ENCODE data around the gene SMC3.

DNA sequence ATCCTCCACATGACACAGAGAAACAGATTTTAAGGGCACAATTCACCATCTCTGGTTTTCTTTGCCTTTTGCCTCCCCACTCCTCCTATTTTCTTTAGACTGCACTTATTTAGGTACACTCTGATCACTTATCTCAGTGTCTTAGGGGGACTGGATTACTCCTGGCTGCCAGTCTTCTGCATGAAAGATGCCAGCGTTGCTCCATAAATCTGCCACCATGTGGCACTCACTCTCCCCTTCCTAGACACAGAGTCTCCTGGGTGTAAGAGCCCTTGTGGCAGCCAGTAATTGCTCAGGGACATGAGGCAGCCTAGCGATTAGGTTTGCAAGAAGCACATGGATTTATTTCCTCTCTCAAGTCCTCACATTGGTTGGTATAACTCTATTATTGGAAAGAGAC, 42.1 kb downstream of the SMC3 start:
- peak; percentile 50 for TF ChIP-seq RAD21 (IDR thresholded peaks at IDR 0.05; ENCODE audit: low read length)
- TF ChIP-seq, protein P1, sequence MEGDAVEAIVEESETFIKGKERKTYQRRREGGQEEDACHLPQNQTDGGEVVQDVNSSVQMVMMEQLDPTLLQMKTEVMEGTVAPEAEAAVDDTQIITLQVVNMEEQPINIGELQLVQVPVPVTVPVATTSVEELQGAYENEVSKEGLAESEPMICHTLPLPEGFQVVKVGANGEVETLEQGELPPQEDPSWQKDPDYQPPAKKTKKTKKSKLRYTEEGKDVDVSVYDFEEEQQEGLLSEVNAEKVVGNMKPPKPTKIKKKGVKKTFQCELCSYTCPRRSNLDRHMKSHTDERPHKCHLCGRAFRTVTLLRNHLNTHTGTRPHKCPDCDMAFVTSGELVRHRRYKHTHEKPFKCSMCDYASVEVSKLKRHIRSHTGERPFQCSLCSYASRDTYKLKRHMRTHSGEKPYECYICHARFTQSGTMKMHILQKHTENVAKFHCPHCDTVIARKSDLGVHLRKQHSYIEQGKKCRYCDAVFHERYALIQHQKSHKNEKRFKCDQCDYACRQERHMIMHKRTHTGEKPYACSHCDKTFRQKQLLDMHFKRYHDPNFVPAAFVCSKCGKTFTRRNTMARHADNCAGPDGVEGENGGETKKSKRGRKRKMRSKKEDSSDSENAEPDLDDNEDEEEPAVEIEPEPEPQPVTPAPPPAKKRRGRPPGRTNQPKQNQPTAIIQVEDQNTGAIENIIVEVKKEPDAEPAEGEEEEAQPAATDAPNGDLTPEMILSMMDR (IDR thresholded peaks at IDR 0.05): no peak
- no peak for TF ChIP-seq FOXJ3 (CRISPR knock-in tag; IDR thresholded peaks at IDR 0.05)

Measured in SK-N-SH (cell line).